Keratinocyte (primary cell): ENCODE results near the gene SCAANT1. TPM values are rescaled to one million over a fixed set of nuclear protein-coding genes. Genes with fewer than 3 reads are reported as not detected.

Source experiments
- DNase-seq: peaks from one replicate; pipeline ENCODE4 v3.0.0-alpha.2; 2011; ENCODE audit warnings: low read depth, missing footprints, low spot score
- FAIRE-seq: peaks from 2 replicates; lab custom pipeline; 2011; peaks lifted over from hg19 to GRCh38; lab: Jason Lieb, UNC
- H2AFZ ChIP-seq: 2 replicates; pipeline ENCODE4 v1.6.0; 2012; ENCODE audit warnings: low read length, control low read depth, inconsistent platforms; ENCODE audit not compliant: control insufficient read depth
- H3K27ac ChIP-seq: 2 replicates; pipeline ENCODE4 v1.5.1; 2011; ENCODE audit warnings: low read length; ENCODE audit not compliant: control insufficient read depth, insufficient read depth
- H3K27me3 ChIP-seq: 3 replicates; pipeline ENCODE4 v1.6.0; 2011; ENCODE audit warnings: low read length; ENCODE audit not compliant: control insufficient read depth, insufficient read depth; ENCODE audit errors: extremely low read depth
- H3K36me3 ChIP-seq, 2 experiments: 2 replicates in 1 of 2; 3 replicates in 1 of 2; pipeline ENCODE4 v1.5.1; 2011; ENCODE audit warnings: low read length in 2 of 2, mild to moderate bottlenecking in 1 of 2; ENCODE audit not compliant: control insufficient read depth in 2 of 2, insufficient read depth in 2 of 2; ENCODE audit errors: extremely low read depth in 1 of 2
- H3K4me1 ChIP-seq: 3 replicates; pipeline ENCODE4 v1.5.1; 2011; ENCODE audit warnings: low read length; ENCODE audit not compliant: control insufficient read depth, insufficient read depth; ENCODE audit errors: extremely low read depth
- H3K4me2 ChIP-seq: 3 replicates; pipeline ENCODE4 v1.6.0; 2011; ENCODE audit warnings: low read depth, low read length; ENCODE audit not compliant: control insufficient read depth, insufficient read depth; ENCODE audit errors: extremely low read depth
- H3K4me3 ChIP-seq, 3 experiments: fragments of 200-600 bp in 1 of 3; sonication (generic) in 1 of 3; 2 replicates in 2 of 3; 3 replicates in 1 of 3; pipeline ENCODE4 v1.5.1; 2011 to 2016; ENCODE audit warnings: low read length in 3 of 3, mild to moderate bottlenecking in 3 of 3, control low read depth in 2 of 3, inconsistent platforms in 1 of 3, low read depth in 1 of 3, mixed read lengths in 1 of 3, mixed run types in 1 of 3, moderate library complexity in 1 of 3; ENCODE audit not compliant: control insufficient read depth in 2 of 3, insufficient read depth in 2 of 3; ENCODE audit errors: extremely low read depth in 1 of 3
- H3K79me2 ChIP-seq: 2 replicates; pipeline ENCODE4 v1.6.0; 2012; ENCODE audit warnings: low read length; ENCODE audit not compliant: control insufficient read depth, insufficient read depth
- H3K9ac ChIP-seq: 3 replicates; pipeline ENCODE4 v1.6.0; 2011; ENCODE audit warnings: low read length; ENCODE audit not compliant: control insufficient read depth, insufficient read depth; ENCODE audit errors: extremely low read depth
- H3K9me1 ChIP-seq: 3 replicates; pipeline ENCODE4 v1.6.0; 2011; ENCODE audit warnings: low read length; ENCODE audit not compliant: control insufficient read depth, insufficient read depth; ENCODE audit errors: extremely low read depth
- H3K9me3 ChIP-seq: 2 replicates; pipeline ENCODE4 v1.5.1; 2012; ENCODE audit warnings: low read depth, low read length; ENCODE audit not compliant: control insufficient read depth
- H4K20me1 ChIP-seq: 3 replicates; pipeline ENCODE4 v1.6.0; 2011; ENCODE audit warnings: low read length; ENCODE audit not compliant: control insufficient read depth, insufficient read depth; ENCODE audit errors: extremely low read depth
- EZH2 ChIP-seq: IDR thresholded peaks from one replicate; pipeline ENCODE4 v1.6.1; 2012; ENCODE audit warnings: inconsistent platforms, mild to moderate bottlenecking, low read length, moderate library complexity
- dilution Hi-C: fragments of 300-500 bp; cut with MboI; formaldehyde crosslinking; loops from one replicate; pipeline ENCODE4 v1.7.0; 2020; ENCODE audit warnings: low sequenced_read_pairs; ENCODE audit not compliant: extremely low pct_ligation_motif_present
- polyA plus RNA-seq, 5 experiments: library from polyadenylated mRNA; depleted of rRNA in 3 of 5; stranded (reverse) in 3 of 5; stranded (forward) in 1 of 5; unstranded in 1 of 5; fragments of >200 nt; gene quantifications; 1 replicate in 1 of 5; 2 replicates in 3 of 5; 3 replicates in 1 of 5; pipeline versions ENCODE4 v1.2.1 to v1.2.3, GENCODE V29; 2011 to 2012; ENCODE audit warnings: missing spikeins in 2 of 5, low read depth in 1 of 5, low replicate concordance in 1 of 5
- TF ChIP-seq, protein P1 (sequence below), 3 experiments: IDR thresholded peaks in 1 of 3; conservative IDR thresholded peaks in 1 of 3; optimal IDR thresholded peaks in 1 of 3; 2 replicates in 2 of 3; 3 replicates in 1 of 3; pipeline versions ENCODE3 to v1.5.1; 2011; ENCODE audit warnings: low read length in 3 of 3, mild to moderate bottlenecking in 3 of 3, moderate library complexity in 2 of 3, control low read depth in 1 of 3, inconsistent platforms in 1 of 3; ENCODE audit not compliant: insufficient read depth in 2 of 3; ENCODE audit errors: extremely low read depth in 1 of 3

The SCAANT1 gene
- polyA plus RNA-seq, 1 donor (not counting 4 experiments of a cell fraction or from before 2014, with no cell fraction given) = not detected

DNA sequence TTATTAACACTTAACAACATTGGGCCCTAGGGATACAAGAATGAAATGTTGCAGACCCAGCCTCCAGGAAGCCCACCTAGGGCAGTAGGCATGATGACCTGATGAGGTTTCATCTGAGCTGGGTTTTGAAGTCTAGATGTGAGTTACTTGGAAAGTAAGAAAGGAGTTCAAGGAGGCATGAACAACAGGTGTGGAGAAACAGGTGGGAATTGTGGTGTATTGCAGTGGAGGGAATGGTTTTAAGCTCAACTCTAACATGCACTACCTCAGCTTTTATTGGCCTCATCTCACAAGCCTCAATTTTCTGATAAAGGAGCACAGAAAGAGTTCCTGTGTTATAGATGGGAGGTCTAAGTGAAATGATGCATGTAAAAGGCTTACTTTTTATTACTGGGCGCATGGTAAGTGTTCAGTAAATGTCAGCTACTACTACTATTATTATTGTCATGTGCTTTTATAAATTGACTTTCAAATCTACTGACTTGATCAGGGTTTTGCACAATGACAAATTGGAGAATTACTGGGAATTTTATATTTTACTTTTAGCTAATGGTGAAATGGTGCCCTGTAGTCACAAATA, 19.3 kb downstream of the SCAANT1 start:
- H3K4me2 ChIP-seq = no peak overlapping the region
- H4K20me1 ChIP-seq = no peaks in the 10 kb centered on the region
- H3K79me2 ChIP-seq = peaks cover 12% of the 10 kb centered on the region
- H2AFZ ChIP-seq = no peak overlapping the region
- H3K27ac ChIP-seq = no peak overlapping the region
- H3K9me1 ChIP-seq = peaks cover 3% of the 10 kb centered on the region
- dilution Hi-C loops = no loop called here
- no peak for FAIRE-seq
- no peaks in the 10 kb centered on the region for H3K4me1 ChIP-seq
- H3K4me3 ChIP-seq = no peak overlapping the region
- no peaks in the 10 kb centered on the region for H3K9me3 ChIP-seq
- H3K36me3 ChIP-seq = peaks cover 0 to 1% of the 10 kb centered on the region in 2 experiments
- no peak for DNase-seq
- H3K9ac ChIP-seq = no peak overlapping the region
- no peaks in the 10 kb centered on the region for H3K27me3 ChIP-seq
- TF ChIP-seq EZH2 = no peak
- TF ChIP-seq, protein P1, sequence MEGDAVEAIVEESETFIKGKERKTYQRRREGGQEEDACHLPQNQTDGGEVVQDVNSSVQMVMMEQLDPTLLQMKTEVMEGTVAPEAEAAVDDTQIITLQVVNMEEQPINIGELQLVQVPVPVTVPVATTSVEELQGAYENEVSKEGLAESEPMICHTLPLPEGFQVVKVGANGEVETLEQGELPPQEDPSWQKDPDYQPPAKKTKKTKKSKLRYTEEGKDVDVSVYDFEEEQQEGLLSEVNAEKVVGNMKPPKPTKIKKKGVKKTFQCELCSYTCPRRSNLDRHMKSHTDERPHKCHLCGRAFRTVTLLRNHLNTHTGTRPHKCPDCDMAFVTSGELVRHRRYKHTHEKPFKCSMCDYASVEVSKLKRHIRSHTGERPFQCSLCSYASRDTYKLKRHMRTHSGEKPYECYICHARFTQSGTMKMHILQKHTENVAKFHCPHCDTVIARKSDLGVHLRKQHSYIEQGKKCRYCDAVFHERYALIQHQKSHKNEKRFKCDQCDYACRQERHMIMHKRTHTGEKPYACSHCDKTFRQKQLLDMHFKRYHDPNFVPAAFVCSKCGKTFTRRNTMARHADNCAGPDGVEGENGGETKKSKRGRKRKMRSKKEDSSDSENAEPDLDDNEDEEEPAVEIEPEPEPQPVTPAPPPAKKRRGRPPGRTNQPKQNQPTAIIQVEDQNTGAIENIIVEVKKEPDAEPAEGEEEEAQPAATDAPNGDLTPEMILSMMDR (optimal IDR thresholded peaks at IDR 0.05 in 1 of 3, IDR thresholded peaks at IDR 0.05 in 1 of 3, conservative IDR thresholded peaks at IDR 0.05 in 1 of 3; ENCODE audit: extremely low read depth in 1 of 3, insufficient read depth in 2 of 3, low read length in 3 of 3) = no peak

DNA sequence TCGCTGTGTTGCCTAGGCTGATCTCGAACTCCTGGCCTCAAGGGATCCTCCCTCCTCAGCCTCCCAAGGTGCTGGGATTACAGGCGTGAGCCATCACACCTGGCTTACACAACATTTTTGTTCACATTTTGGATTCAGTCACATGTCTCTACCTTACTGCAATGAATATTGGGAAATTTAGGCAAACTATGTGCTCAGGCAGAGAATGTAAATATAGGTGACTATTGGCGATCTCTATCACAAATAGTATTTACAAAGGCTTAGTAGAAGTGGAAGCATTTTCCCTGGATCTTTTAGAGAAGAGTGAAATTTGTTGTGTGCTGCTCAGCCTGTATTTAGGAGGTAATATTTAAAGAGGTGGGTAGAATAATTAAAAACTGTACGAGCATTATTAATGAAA, 20.7 kb downstream of the SCAANT1 start:
- TF ChIP-seq, protein P1 (optimal IDR thresholded peaks at IDR 0.05 in 1 of 3, IDR thresholded peaks at IDR 0.05 in 1 of 3, conservative IDR thresholded peaks at IDR 0.05 in 1 of 3; ENCODE audit: extremely low read depth in 1 of 3, insufficient read depth in 2 of 3, low read length in 3 of 3) = no peak
- TF ChIP-seq EZH2 = no peak
- H3K9me1 ChIP-seq = peaks cover 3% of the 10 kb centered on the region
- no peak overlapping the region for H3K4me3 ChIP-seq
- no peak for FAIRE-seq
- no peak for DNase-seq
- dilution Hi-C loops = no loop called here
- H3K36me3 ChIP-seq = peaks cover 0 to 1% of the 10 kb centered on the region in 2 experiments
- no peak overlapping the region for H3K4me2 ChIP-seq
- H3K79me2 ChIP-seq = peaks cover 14% of the 10 kb centered on the region
- no peak overlapping the region for H3K27ac ChIP-seq
- H3K9ac ChIP-seq = no peak overlapping the region
- no peaks in the 10 kb centered on the region for H3K27me3 ChIP-seq
- no peaks in the 10 kb centered on the region for H3K9me3 ChIP-seq
- no peak overlapping the region for H2AFZ ChIP-seq
- H3K4me1 ChIP-seq = peaks cover 3% of the 10 kb centered on the region
- no peaks in the 10 kb centered on the region for H4K20me1 ChIP-seq
